ENCODE measurements around the gene IGF2.

IGF2 gene

DNA sequence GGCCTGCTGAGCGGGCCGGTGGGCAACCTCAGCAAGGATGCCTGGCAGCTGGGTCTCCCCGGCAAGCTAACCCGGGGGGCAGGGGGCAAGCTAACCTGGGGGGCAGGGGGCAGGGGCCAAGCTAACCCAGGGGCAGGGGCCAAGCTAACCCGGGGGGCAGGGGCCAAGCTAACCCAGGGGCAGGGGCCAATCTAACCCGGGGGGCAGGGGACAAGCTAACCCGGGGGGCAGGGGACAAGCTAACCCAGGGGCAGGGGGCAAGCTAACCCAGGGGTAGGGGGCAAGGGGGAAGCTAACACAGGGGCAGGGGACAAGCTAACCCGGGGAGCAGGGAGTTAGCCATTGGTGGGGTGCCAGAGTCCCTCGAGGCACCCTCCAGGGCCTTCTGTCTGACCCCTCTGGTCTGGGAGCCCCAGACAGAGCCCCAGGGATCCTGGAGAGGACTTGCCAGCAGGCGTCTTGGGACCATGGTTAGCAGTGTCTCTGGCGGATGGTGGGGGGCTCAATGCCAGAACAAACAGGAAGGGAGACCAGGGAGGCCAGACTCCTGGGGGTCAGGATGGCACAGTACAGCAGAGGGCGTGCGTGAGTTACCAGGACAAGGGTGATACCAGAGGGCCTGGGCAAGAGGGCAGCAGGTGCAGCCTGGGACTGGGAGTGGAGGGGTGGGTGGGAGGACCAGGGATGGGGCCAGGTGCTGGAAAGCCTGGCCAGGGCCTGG is 16.1 kb downstream of the IGF2 start:
- Histone ChIP-seq H3K27ac (ENCODE audit: insufficient read depth, low read depth, low read length, poor library complexity, severe bottlenecking) (no peak overlapping the region), H3K27me3 (ENCODE audit: control insufficient read depth, insufficient read depth, low read length, poor library complexity, severe bottlenecking) (no peaks in the 10 kb centered on the region), H3K9me3 (ENCODE audit: control insufficient read depth, low read length) (no peaks in the 10 kb centered on the region), H3K36me3 (ENCODE audit: control insufficient read depth, insufficient read depth, low read length) (no peaks in the 10 kb centered on the region), H3K4me1 (ENCODE audit: control insufficient read depth, insufficient read depth, low read length) (peaks cover 13% of the 10 kb centered on the region), H3K4me3 (ENCODE audit: insufficient read depth, low read depth, low read length) (no peak overlapping the region)
- WGBS, 2 experiments, result 93% methylated on average over 13 of the region's 13 CpGs

GRCh38 chr11:2122222-2122906 is 16.8 kb downstream of the IGF2 start:
- no peak overlapping the region for H3K27ac ChIP-seq (ENCODE audit: insufficient read depth, low read depth, low read length, poor library complexity, severe bottlenecking)
- no peaks in the 10 kb centered on the region for H3K9me3 ChIP-seq (ENCODE audit: control insufficient read depth, low read length)
- no peaks in the 10 kb centered on the region for H3K36me3 ChIP-seq (ENCODE audit: control insufficient read depth, insufficient read depth, low read length)
- H3K4me3 ChIP-seq (ENCODE audit: insufficient read depth, low read depth, low read length), result no peak overlapping the region
- H3K27me3 ChIP-seq (ENCODE audit: control insufficient read depth, insufficient read depth, low read length, poor library complexity, severe bottlenecking), result no peaks in the 10 kb centered on the region
- WGBS, 2 experiments, result 47 to 57% methylated on average over 19 of the region's 19 CpGs
- peaks cover 13% of the 10 kb centered on the region for H3K4me1 ChIP-seq (ENCODE audit: control insufficient read depth, insufficient read depth, low read length)

DNA sequence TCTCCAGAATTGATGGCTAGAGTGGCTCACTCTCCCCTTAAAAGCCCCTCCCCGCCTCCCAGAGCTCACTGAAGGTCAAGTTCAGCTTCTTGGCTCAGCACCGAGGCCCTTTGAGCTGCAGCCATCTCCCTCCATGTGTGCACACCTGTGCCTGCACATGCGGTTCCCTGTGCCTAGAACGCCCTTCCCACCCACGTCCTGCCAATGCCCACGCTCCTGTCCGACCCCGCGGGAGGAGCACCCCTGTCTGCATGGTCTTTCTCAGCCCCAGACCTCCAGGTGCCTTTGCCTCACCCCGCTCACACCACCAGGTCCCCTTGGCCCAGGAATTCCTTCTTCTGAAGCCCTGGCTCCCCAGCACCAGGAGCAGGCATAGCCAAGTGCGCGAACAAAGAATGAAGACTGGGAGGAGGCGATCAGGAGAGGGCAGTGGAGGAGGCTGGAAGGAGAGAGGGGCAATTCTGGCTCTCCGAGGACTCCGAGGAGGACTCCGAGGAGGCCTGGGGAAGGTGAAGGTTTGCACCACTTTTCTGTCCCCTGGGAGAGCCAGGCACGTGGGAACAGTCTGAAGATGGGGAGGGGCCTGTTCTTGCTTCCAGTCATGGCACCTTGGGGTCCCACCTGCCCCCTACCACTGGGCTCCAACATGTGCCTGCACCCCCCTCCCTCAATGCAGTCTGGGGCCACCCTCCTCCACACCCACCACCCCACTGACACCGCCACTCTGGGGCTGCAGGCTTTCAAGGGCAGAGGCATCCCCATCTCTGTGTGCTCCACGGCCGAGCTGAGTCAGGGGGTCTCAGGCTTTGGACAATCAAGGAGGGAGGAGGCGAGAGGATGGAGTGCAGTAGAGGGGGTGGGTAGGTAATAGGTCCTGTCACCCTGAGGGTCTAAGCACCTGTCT is 17.7 kb downstream of the IGF2 start:
- Histone ChIP-seq H3K36me3 (ENCODE audit: control insufficient read depth, insufficient read depth, low read length) (no peaks in the 10 kb centered on the region), H3K27me3 (ENCODE audit: control insufficient read depth, insufficient read depth, low read length, poor library complexity, severe bottlenecking) (no peaks in the 10 kb centered on the region), H3K27ac (ENCODE audit: insufficient read depth, low read depth, low read length, poor library complexity, severe bottlenecking) (no peak overlapping the region), H3K4me3 (ENCODE audit: insufficient read depth, low read depth, low read length) (no peak overlapping the region), H3K9me3 (ENCODE audit: control insufficient read depth, low read length) (no peaks in the 10 kb centered on the region), H3K4me1 (ENCODE audit: control insufficient read depth, insufficient read depth, low read length) (peaks cover 13% of the 10 kb centered on the region)
- 91 to 93% methylated on average over 21 of the region's 21 CpGs for WGBS, 2 experiments

GRCh38 chr11:2120359-2121100 is 18.7 kb downstream of the IGF2 start:
- Histone ChIP-seq H3K9me3 (ENCODE audit: control insufficient read depth, low read length) (no peaks in the 10 kb centered on the region), H3K27me3 (ENCODE audit: control insufficient read depth, insufficient read depth, low read length, poor library complexity, severe bottlenecking) (no peaks in the 10 kb centered on the region), H3K4me3 (ENCODE audit: insufficient read depth, low read depth, low read length) (no peak overlapping the region), H3K36me3 (ENCODE audit: control insufficient read depth, insufficient read depth, low read length) (no peaks in the 10 kb centered on the region), H3K4me1 (ENCODE audit: control insufficient read depth, insufficient read depth, low read length) (peaks cover 13% of the 10 kb centered on the region), H3K27ac (ENCODE audit: insufficient read depth, low read depth, low read length, poor library complexity, severe bottlenecking) (no peak overlapping the region)
- 70% methylated on average over 23 of the region's 23 CpGs for WGBS, 2 experiments

DNA sequence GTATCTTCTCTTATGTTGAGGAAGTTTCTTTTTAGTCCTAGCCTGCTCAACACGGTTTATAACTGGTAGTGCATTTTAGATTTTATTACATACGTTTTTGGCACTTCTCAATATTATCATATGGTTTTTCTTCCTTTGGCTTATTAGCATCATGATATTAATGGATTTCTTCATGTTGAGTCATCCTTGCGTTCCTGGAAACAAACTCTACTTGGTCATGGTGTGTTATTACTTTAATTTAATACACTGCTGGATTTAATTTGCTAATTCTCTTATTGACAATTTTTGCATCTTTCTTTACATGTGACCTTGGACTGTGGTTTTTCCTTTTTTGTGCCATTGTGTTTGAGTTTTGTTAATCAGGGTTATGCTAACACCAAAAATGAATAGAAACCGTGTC is 20.5 kb downstream of the IGF2 start:
- Histone ChIP-seq H3K27me3 (ENCODE audit: control insufficient read depth, insufficient read depth, low read length, poor library complexity, severe bottlenecking) (no peaks in the 10 kb centered on the region), H3K27ac (ENCODE audit: insufficient read depth, low read depth, low read length, poor library complexity, severe bottlenecking) (no peak overlapping the region), H3K4me1 (ENCODE audit: control insufficient read depth, insufficient read depth, low read length) (peaks cover 13% of the 10 kb centered on the region), H3K36me3 (ENCODE audit: control insufficient read depth, insufficient read depth, low read length) (no peaks in the 10 kb centered on the region), H3K4me3 (ENCODE audit: insufficient read depth, low read depth, low read length) (no peak overlapping the region), H3K9me3 (ENCODE audit: control insufficient read depth, low read length) (no peaks in the 10 kb centered on the region)
- WGBS, 2 experiments, result 90 to 100% methylated on average over 1 to 4 of the region's 4 CpGs

DNA sequence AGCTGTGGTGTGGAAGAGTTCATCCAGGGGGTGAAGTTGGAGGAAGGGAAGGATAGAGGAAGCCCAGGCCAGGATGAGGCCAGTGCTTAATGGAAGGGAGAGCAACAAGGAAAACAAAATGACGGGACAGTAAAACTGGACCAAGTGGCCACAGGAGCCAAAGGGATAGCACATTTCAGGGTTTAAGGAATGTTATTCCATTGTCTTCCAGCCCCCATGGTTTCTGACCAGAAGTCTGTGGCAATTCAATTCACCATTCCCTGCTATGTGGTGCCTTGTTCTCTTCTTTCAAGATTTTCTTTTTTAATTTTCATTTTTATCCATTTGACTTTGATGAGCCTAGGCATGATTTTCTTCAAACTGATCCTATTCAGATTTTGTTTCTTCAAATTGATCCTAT is 22.5 kb downstream of the IGF2 start:
- WGBS, 2 experiments, result 91 to 95% methylated on average over 1 of the region's 1 CpG
- Histone ChIP-seq H3K27me3 (ENCODE audit: control insufficient read depth, insufficient read depth, low read length, poor library complexity, severe bottlenecking) (no peaks in the 10 kb centered on the region), H3K36me3 (ENCODE audit: control insufficient read depth, insufficient read depth, low read length) (no peaks in the 10 kb centered on the region)

GRCh38 chr11:2115308-2115707 is 23.9 kb downstream of the IGF2 start:
- no peaks in the 10 kb centered on the region for H3K4me1 ChIP-seq (ENCODE audit: control insufficient read depth, insufficient read depth, low read length)
- H3K27me3 ChIP-seq (ENCODE audit: control insufficient read depth, insufficient read depth, low read length, poor library complexity, severe bottlenecking), result no peaks in the 10 kb centered on the region
- no peaks in the 10 kb centered on the region for H3K9me3 ChIP-seq (ENCODE audit: control insufficient read depth, low read length)
- H3K4me3 ChIP-seq (ENCODE audit: insufficient read depth, low read depth, low read length), result no peak overlapping the region
- H3K36me3 ChIP-seq (ENCODE audit: control insufficient read depth, insufficient read depth, low read length), result no peaks in the 10 kb centered on the region
- WGBS, 2 experiments, result 95 to 96% methylated on average over 12 of the region's 12 CpGs
- H3K27ac ChIP-seq (ENCODE audit: insufficient read depth, low read depth, low read length, poor library complexity, severe bottlenecking), result no peak overlapping the region

More for the DNA sequence above, 22.5 kb downstream of the IGF2 start:
- no peaks in the 10 kb centered on the region for H3K9me3 ChIP-seq (ENCODE audit: control insufficient read depth, low read length)
- H3K4me1 ChIP-seq (ENCODE audit: control insufficient read depth, insufficient read depth, low read length), result peaks cover 3% of the 10 kb centered on the region
- H3K4me3 ChIP-seq (ENCODE audit: insufficient read depth, low read depth, low read length), result no peak overlapping the region
- no peak overlapping the region for H3K27ac ChIP-seq (ENCODE audit: insufficient read depth, low read depth, low read length, poor library complexity, severe bottlenecking)

- WGBS, 2 experiments, result 91 to 92% methylated on average over 32 of the region's 32 CpGs
- no peaks in the 10 kb centered on the region for H3K9me3 ChIP-seq (ENCODE audit: control insufficient read depth, low read length)
- H3K27me3 ChIP-seq (ENCODE audit: control insufficient read depth, insufficient read depth, low read length, poor library complexity, severe bottlenecking), result no peaks in the 10 kb centered on the region
- no peak overlapping the region for H3K27ac ChIP-seq (ENCODE audit: insufficient read depth, low read depth, low read length, poor library complexity, severe bottlenecking)
- H3K4me3 ChIP-seq (ENCODE audit: insufficient read depth, low read depth, low read length), result no peak overlapping the region
- H3K4me1 ChIP-seq (ENCODE audit: control insufficient read depth, insufficient read depth, low read length), result no peaks in the 10 kb centered on the region
- no peaks in the 10 kb centered on the region for H3K36me3 ChIP-seq (ENCODE audit: control insufficient read depth, insufficient read depth, low read length)
These were observed 24.6 kb downstream of the IGF2 start for GRCh38 chr11:2114430-2115241.

DNA sequence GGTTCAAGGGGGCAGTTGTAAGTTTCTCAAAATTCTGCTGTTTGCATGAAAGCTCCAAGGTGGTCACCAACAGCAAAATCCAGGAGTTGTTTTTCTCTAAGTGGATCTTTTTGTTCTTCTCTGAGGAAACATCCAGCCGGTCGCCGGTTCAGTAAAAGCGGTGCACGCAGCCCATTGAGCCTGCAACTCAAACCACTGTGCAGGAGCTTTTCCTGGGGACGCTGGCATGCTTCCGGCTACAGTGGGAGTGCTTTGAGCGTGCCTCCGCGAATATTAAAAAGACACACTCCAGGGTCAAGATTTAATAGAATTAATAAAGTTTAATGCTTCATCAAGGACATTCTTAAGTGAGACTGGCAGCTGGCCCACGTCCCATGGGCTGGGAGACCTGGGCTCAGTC is 25.4 kb downstream of the IGF2 start:
- no peak overlapping the region for H3K27ac ChIP-seq (ENCODE audit: insufficient read depth, low read depth, low read length, poor library complexity, severe bottlenecking)
- no peaks in the 10 kb centered on the region for H3K9me3 ChIP-seq (ENCODE audit: control insufficient read depth, low read length)
- no peaks in the 10 kb centered on the region for H3K36me3 ChIP-seq (ENCODE audit: control insufficient read depth, insufficient read depth, low read length)
- H3K4me3 ChIP-seq (ENCODE audit: insufficient read depth, low read depth, low read length), result no peak overlapping the region
- H3K27me3 ChIP-seq (ENCODE audit: control insufficient read depth, insufficient read depth, low read length, poor library complexity, severe bottlenecking), result no peaks in the 10 kb centered on the region
- no peaks in the 10 kb centered on the region for H3K4me1 ChIP-seq (ENCODE audit: control insufficient read depth, insufficient read depth, low read length)
- WGBS, 2 experiments, result 90 to 91% methylated on average over 11 of the region's 11 CpGs
